Chondrocyte (in vitro differentiated cells): ENCODE data around the gene CCNL1. TPM values are rescaled to one million over a fixed set of nuclear protein-coding genes. Genes with fewer than 3 reads are reported as not detected.

Experiments
- DNase-seq: peaks from one replicate; pipeline ENCODE4 v3.0.0; 2021; ENCODE audit warnings: mixed read lengths, low spot score
- H3K27ac Mint-ChIP-seq: one replicate; pipeline ENCODE4 v1.8.0; 2021; ENCODE audit warnings: mild to moderate bottlenecking, moderate library complexity, mixed read lengths; ENCODE audit not compliant: unreplicated experiment
- H3K27me3 Mint-ChIP-seq: 2 replicates; pipeline ENCODE4 v1.8.0; 2021; ENCODE audit warnings: low read depth, mixed read lengths
- H3K36me3 Mint-ChIP-seq: 2 replicates; pipeline ENCODE4 v1.8.0; 2021; ENCODE audit warnings: low read depth, mixed read lengths
- H3K4me1 Mint-ChIP-seq: 2 replicates; pipeline ENCODE4 v1.8.0; 2021; ENCODE audit warnings: low read depth, mild to moderate bottlenecking, mixed read lengths
- H3K4me3 Mint-ChIP-seq: one replicate; pipeline ENCODE4 v1.8.0; 2021; ENCODE audit warnings: mild to moderate bottlenecking, moderate library complexity, mixed read lengths; ENCODE audit not compliant: unreplicated experiment
- H3K9me3 Mint-ChIP-seq: 2 replicates; pipeline ENCODE4 v1.8.0; 2021; ENCODE audit warnings: low read depth, mixed read lengths
- CTCF ChIP-seq: fragments of 200-600 bp; sonication (generic); IDR thresholded peaks from 2 replicates; pipeline ENCODE4 v1.5.0; 2021; ENCODE audit warnings: antibody characterized with exemption, mild to moderate bottlenecking, moderate library complexity
- total RNA-seq: library from RNA; stranded (reverse); gene quantifications from 3 replicates; pipeline ENCODE4 v1.2.1, GENCODE V29; 2021

CCNL1 gene
- total RNA-seq, 1 donor from 2014 or later: 63.9 TPM

GRCh38 chr3:157100096-157100477, 59.9 kb downstream of the CCNL1 start:
- Mint-ChIP-seq H3K4me1 (peaks cover 14% of the 10 kb centered on the region), H3K4me3 (no peak overlapping the region), H3K36me3 (no peaks in the 10 kb centered on the region), H3K27ac (no peak overlapping the region), H3K9me3 (no peaks in the 10 kb centered on the region), H3K27me3 (no peaks in the 10 kb centered on the region)
- DNase-seq: no peak
- no peak for TF ChIP-seq CTCF

GRCh38 chr3:157099326-157100095, 60.4 kb downstream of the CCNL1 start:
- no peaks in the 10 kb centered on the region for H3K36me3 Mint-ChIP-seq
- H3K27me3 Mint-ChIP-seq: no peaks in the 10 kb centered on the region
- no peak for DNase-seq
- H3K9me3 Mint-ChIP-seq: no peaks in the 10 kb centered on the region
- H3K4me1 Mint-ChIP-seq: peaks cover 13% of the 10 kb centered on the region
- TF ChIP-seq CTCF: no peak
- H3K27ac Mint-ChIP-seq: no peak overlapping the region
- no peak overlapping the region for H3K4me3 Mint-ChIP-seq

GRCh38 chr3:157098823-157099185, 61.1 kb downstream of the CCNL1 start:
- no peak for TF ChIP-seq CTCF
- H3K27me3 Mint-ChIP-seq: no peaks in the 10 kb centered on the region
- peaks cover 11% of the 10 kb centered on the region for H3K4me1 Mint-ChIP-seq
- H3K36me3 Mint-ChIP-seq: no peaks in the 10 kb centered on the region
- H3K4me3 Mint-ChIP-seq: no peak overlapping the region
- H3K27ac Mint-ChIP-seq: no peak overlapping the region
- DNase-seq: no peak
- H3K9me3 Mint-ChIP-seq: no peaks in the 10 kb centered on the region

GRCh38 chr3:157098121-157098822, 61.7 kb downstream of the CCNL1 start:
- no peak for TF ChIP-seq CTCF
- Mint-ChIP-seq H3K27ac (no peak overlapping the region), H3K4me3 (no peak overlapping the region), H3K4me1 (peaks cover 11% of the 10 kb centered on the region), H3K36me3 (no peaks in the 10 kb centered on the region), H3K27me3 (no peaks in the 10 kb centered on the region), H3K9me3 (no peaks in the 10 kb centered on the region)
- DNase-seq: no peak
